Activated CD8-positive, alpha-beta T cell treated with anti-CD3 and anti-CD28 coated beads for 36 hours (primary cell): ENCODE data around the gene RETREG3. TPM values are rescaled to one million over a fixed set of nuclear protein-coding genes. Genes with fewer than 3 reads are reported as not detected.
"Not testable (repeated sequence)": the region's sequence is repeated elsewhere in the genome, so short reads cannot be mapped to it uniquely, and the experiment has no call there.

Source experiments
- ATAC-seq: fragments of 200-7000 bp; cut with Tn5 transposase; one replicate; pipeline ENCODE4 v1.10.0; 2021; ENCODE audit warnings: mild to moderate bottlenecking, moderate library complexity
- CTCF ChIA-PET: fragments of 350-600 bp; sonication (Branson Sonifier 250); formaldehyde crosslinking; loops from one replicate; lab custom pipeline; 2021; ENCODE audit warnings: antibody characterized with exemption; lab: Charles Lee
- POLR2A ChIA-PET: fragments of 350-600 bp; sonication (Branson Sonifier 250); formaldehyde crosslinking; loops from one replicate; lab custom pipeline; 2021; ENCODE audit warnings: antibody characterized with exemption; lab: Charles Lee
- DNase-seq: peaks from one replicate; pipeline ENCODE4 v3.0.0-alpha.2; 2020
- H3K27ac Mint-ChIP-seq: one replicate; pipeline ENCODE4 v1.8.0; 2021; ENCODE audit warnings: mild to moderate bottlenecking, mixed read lengths
- H3K27me3 Mint-ChIP-seq: one replicate; pipeline ENCODE4 v1.8.0; 2021; ENCODE audit warnings: mixed read lengths
- H3K36me3 Mint-ChIP-seq: one replicate; pipeline ENCODE4 v1.8.0; 2021; ENCODE audit warnings: low read depth, mixed read lengths
- H3K4me1 Mint-ChIP-seq: one replicate; pipeline ENCODE4 v1.8.0; 2021; ENCODE audit warnings: low read depth, mixed read lengths
- H3K4me3 Mint-ChIP-seq: one replicate; pipeline ENCODE4 v1.8.0; 2021; ENCODE audit warnings: mild to moderate bottlenecking, moderate library complexity, mixed read lengths
- H3K9me3 Mint-ChIP-seq: one replicate; pipeline ENCODE4 v1.8.0; 2021; ENCODE audit warnings: mixed read lengths
- CTCF ChIP-seq: fragments of 200-600 bp; IDR thresholded peaks from one replicate; pipeline ENCODE4 v1.8.0; 2022; ENCODE audit warnings: antibody characterized with exemption, mild to moderate bottlenecking
- intact Hi-C: fragments of 100-400 bp; cut with micrococcal nuclease; formaldehyde crosslinking; loops from one replicate; pipeline ENCODE4 v1.10.0; 2022
- total RNA-seq, 2 experiments: library from RNA; stranded (reverse); gene quantifications; one replicate each; pipeline ENCODE4 v1.2.3, GENCODE V29; 2021

The RETREG3 gene
- total RNA-seq, 2 experiments from 2014 or later = 25.0 to 28.2 TPM

- CTCF ChIA-PET = interaction anchor here (1.4 kb wide), 1 partner anchor 12 kb away, joined by 3 read pairs; no protein-coding TSS in a partner anchor
- Mint-ChIP-seq H3K4me1 (peaks cover 33% of the 10 kb centered on the region), H3K27ac (no peak overlapping the region), H3K4me3 (peak overlapping the region; percentile 51), H3K27me3 (no peaks in the 10 kb centered on the region), H3K9me3 (no peaks in the 10 kb centered on the region), H3K36me3 (peaks cover 19% of the 10 kb centered on the region)
- no peak for TF ChIP-seq CTCF
- intact Hi-C loops = no loop called here
- POLR2A ChIA-PET = no interaction called here
- no peak for ATAC-seq
- DNase-seq = no peak
Measured at GRCh38 chr17:42560246-42560645, 48.9 kb downstream of the RETREG3 start.

- no peak overlapping the region for H3K4me3 Mint-ChIP-seq
- H3K36me3 Mint-ChIP-seq = peaks cover 15% of the 10 kb centered on the region
- H3K4me1 Mint-ChIP-seq = peaks cover 31% of the 10 kb centered on the region
- CTCF ChIA-PET = interaction anchor here (1.1 to 1.4 kb wide), 2 partner anchors 10 to 19 kb away, joined by 3 read pairs; no protein-coding TSS in a partner anchor
- H3K27ac Mint-ChIP-seq = no peak overlapping the region
- POLR2A ChIA-PET = interaction anchor here (1.2 kb wide), 1 partner anchor 8 kb away, joined by 4 read pairs; the partner anchor contains the start of gene MLX
- no peak for DNase-seq
- ATAC-seq = no peak
- intact Hi-C loops = no loop called here
- no peaks in the 10 kb centered on the region for H3K27me3 Mint-ChIP-seq
- TF ChIP-seq CTCF = no peak
- H3K9me3 Mint-ChIP-seq = no peaks in the 10 kb centered on the region
Measured at GRCh38 chr17:42559075-42559474, 50.1 kb downstream of the RETREG3 start.

- peak; percentile 35 for ATAC-seq
- Mint-ChIP-seq H3K4me1 (peaks cover 12% of the 10 kb centered on the region), H3K4me3 (peak overlapping the region; percentile 91), H3K27ac (peak overlapping the region; percentile 25)
- TF ChIP-seq CTCF = peak; percentile 39
- CTCF ChIA-PET, H3K36me3 Mint-ChIP-seq, H3K27me3 Mint-ChIP-seq, H3K9me3 Mint-ChIP-seq, DNase-seq, POLR2A ChIA-PET, intact Hi-C loops: not testable (repeated sequence)
Measured at GRCh38 chr17:42555961-42556617, 53.1 kb downstream of the RETREG3 start.

GRCh38 chr17:42555122-42555622, 54.0 kb downstream of the RETREG3 start:
- peak; percentile 1 for ATAC-seq
- POLR2A ChIA-PET = interaction anchor here (1.1 to 2.3 kb wide), 2 partner anchors 14 to 37 kb away, joined by 4 to 12 read pairs; no protein-coding TSS in a partner anchor
- TF ChIP-seq CTCF = no peak

More at GRCh38 chr17:42555122-42555622, 54.0 kb downstream of the RETREG3 start:
- intact Hi-C loops = no loop called here
- H3K9me3 Mint-ChIP-seq = no peaks in the 10 kb centered on the region
- peaks cover 13% of the 10 kb centered on the region for H3K4me1 Mint-ChIP-seq
- DNase-seq = no peak
- H3K36me3 Mint-ChIP-seq = peaks cover 3% of the 10 kb centered on the region
- CTCF ChIA-PET = interaction anchor here (0.7 to 1.8 kb wide), 5 partner anchors 9 to 28 kb away, joined by 3 to 5 read pairs (median 3); no protein-coding TSS in a partner anchor
- peak overlapping the region; percentile 85 for H3K27ac Mint-ChIP-seq
- peak overlapping the region; percentile 91 for H3K4me3 Mint-ChIP-seq
- H3K27me3 Mint-ChIP-seq = no peaks in the 10 kb centered on the region
